GM18526 (cell line): Measurements from ENCODE around the gene RBMS3.

Experiments
- POLR2A ChIP-seq: IDR thresholded peaks from 3 replicates; pipeline ENCODE4 v1.6.1; 2011; ENCODE audit not compliant: insufficient read length; ENCODE audit errors: extremely low read depth

Gene RBMS3

DNA sequence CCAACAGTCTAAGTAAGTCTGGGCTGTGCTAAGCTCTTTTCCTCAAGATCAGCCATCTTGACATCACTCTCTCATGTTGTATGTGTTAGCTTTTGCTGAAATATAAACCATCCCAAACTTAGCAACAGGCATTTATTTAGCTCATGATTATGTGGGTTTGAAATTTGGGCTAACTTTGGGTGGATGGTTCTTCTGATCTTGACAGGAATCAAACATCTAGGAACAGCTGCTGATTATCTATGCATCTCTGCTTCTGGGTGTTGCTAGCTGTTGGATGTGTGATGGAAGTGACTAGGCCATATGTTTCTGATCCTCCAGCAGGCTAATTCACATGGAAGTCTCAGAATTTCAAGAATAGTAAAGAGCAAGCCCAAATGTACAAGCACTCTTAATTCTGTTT lies 710.3 kb downstream of the RBMS3 start:
- no peak for TF ChIP-seq POLR2A

GRCh38 chr3:30002797-30003196 lies 721.9 kb downstream of the RBMS3 start:
- TF ChIP-seq POLR2A, result no peak

GRCh38 chr3:30003741-30004140 lies 722.9 kb downstream of the RBMS3 start:
- no peak for TF ChIP-seq POLR2A

DNA sequence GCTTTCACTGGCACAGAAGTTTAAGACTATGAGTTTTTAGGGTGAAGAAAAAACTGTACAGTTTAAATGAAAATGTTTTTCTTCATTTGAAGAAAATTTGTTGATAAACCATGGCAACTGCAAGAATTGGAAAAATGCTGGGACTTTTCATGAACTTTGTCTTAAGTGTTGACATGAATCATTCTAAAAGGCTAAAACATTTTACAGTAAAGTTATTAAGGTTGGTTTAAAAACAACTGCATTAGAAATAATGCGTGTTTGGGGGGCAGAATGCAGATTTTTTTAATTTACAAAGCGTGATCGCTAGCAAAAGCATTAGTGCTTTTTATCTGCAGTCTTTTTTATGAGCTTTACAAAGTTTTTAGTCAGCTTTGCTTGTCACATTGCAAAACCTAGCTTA lies 723.6 kb downstream of the RBMS3 start:
- TF ChIP-seq POLR2A, result no peak

DNA sequence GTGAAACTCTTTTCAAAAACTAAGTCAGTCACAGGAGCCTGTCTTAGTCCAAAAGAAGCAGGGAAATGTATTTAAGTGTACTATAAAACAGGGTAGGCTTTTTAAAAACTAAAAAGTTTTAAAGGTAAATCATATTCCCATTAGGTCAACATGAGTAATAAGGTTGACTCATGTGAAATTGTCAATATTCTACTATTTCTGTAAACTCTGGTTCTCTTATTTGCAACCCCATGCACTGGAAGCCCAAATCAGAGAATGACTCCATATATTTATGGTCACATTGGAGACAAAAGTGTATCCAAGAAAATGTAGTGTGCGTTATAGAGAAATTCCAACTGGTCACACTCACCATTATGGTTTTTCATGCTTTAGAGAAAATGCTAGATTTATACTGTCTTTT lies 725.2 kb downstream of the RBMS3 start:
- no peak for TF ChIP-seq POLR2A

DNA sequence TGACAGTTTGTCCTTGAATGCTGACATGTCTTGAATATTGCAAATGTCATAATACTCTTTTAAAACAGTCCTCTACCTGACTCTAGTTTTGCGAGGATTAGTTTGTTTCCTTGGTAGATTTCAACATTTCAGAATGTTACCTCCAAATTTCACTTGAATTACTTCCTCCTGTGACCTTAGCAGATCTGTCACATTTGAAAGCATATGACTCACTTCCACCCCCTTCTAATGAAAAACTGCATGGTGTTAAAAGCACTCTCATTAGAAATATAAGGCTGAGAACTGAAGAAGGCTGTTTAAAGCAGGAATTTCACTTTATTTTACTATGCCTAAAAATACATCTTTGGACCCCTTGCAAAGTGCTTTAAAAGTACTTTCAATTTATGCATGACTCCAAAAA lies 726.8 kb downstream of the RBMS3 start:
- no peak for TF ChIP-seq POLR2A

GRCh38 chr3:30011237-30011803 lies 730.4 kb downstream of the RBMS3 start:
- TF ChIP-seq POLR2A, result no peak

GRCh38 chr3:30012941-30013543 lies 732.2 kb downstream of the RBMS3 start:
- TF ChIP-seq POLR2A, result no peak

GRCh38 chr3:30017901-30018300 lies 737.0 kb downstream of the RBMS3 start:
- no peak for TF ChIP-seq POLR2A

- no peak for TF ChIP-seq POLR2A
Measured at GRCh38 chr3:30020380-30020779, 739.5 kb downstream of the RBMS3 start.

- no peak for TF ChIP-seq POLR2A
Measured at GRCh38 chr3:30024466-30024865, 743.6 kb downstream of the RBMS3 start.

- no peak for TF ChIP-seq POLR2A
Measured at GRCh38 chr3:30026851-30027250, 746.0 kb downstream of the RBMS3 start.

- TF ChIP-seq POLR2A, result no peak
Measured at GRCh38 chr3:30034246-30034991, 753.5 kb downstream of the RBMS3 start.

DNA sequence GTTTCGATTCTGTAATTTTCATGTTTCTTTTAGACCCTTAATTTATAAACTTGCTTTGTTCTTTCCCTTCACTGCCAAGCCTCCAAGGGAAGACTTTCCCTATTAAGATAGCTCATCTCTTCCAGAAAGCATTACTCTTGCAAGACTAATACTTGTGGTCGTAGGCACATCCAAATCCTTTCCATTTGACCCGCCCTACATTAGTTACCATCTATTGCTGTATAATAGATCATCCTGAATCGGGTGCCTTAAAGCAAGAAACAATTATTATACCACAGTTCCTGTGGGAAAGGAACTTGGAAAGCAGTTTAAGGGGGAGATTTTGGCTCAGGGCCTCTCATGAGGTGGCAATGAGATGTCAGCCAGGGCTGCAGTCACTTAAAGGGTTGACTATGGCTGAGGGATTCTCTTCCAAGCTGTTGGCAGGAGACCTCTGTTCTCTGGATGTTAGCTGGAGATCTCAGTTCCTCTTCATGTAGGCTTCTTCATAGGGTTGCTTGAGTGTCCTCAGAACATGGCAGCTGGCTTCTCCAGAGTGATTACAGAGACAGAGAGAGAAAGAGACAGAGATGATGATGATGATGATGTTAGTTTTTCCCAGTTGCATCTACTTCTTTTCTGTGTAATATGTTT lies 755.2 kb downstream of the RBMS3 start:
- TF ChIP-seq POLR2A, result no peak

- TF ChIP-seq POLR2A, result no peak
Measured at GRCh38 chr3:30040126-30040525, 759.3 kb downstream of the RBMS3 start.

- TF ChIP-seq POLR2A, result no peak
Measured at GRCh38 chr3:30042274-30042859, 761.5 kb downstream of the RBMS3 start.
